Measurements from ENCODE around the gene SMIM30. TPM values are rescaled to one million over a fixed set of nuclear protein-coding genes. Genes with fewer than 3 reads are reported as not detected.
A peak's percentile ranks its signal among the peaks of the same experiment; 100 is the strongest.

Gene SMIM30
- total and polyA plus RNA-seq, 10 donors = 29.1 to 98.7 (median 64.7) TPM

DNA sequence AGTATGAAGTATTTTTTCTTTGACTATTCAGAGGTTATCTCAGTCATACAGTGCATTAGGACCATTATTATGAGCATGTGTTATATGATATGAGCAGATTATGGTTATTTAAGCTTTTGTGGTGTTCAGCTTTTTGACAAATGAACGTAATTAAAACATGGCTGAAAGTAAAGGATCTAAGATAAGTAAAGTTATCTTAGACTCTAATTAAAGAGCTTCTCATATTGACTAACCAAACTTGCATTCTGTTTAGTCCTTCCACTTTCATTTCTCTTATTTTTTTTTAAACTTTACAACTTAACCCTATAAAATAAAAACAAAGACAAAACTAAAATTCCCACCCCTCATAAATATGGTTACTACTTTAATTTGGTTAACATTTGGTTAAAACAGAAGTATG is 24.8 kb downstream of the SMIM30 start:
- no peak overlapping the region for H3K27ac ChIP-seq
- WGBS, 5 donors = 68 to 76% (median 70%) methylated on average over 1 of the region's 1 CpG
- no peaks in the 10 kb centered on the region for H3K27me3 ChIP-seq (replicated peaks in 1 of 7)
- no peak for TF ChIP-seq POLR2A (IDR thresholded peaks at IDR 0.05)
- TF ChIP-seq POLR2AphosphoS5 (IDR thresholded peaks at IDR 0.05) = no peak
- TF ChIP-seq, protein P1, sequence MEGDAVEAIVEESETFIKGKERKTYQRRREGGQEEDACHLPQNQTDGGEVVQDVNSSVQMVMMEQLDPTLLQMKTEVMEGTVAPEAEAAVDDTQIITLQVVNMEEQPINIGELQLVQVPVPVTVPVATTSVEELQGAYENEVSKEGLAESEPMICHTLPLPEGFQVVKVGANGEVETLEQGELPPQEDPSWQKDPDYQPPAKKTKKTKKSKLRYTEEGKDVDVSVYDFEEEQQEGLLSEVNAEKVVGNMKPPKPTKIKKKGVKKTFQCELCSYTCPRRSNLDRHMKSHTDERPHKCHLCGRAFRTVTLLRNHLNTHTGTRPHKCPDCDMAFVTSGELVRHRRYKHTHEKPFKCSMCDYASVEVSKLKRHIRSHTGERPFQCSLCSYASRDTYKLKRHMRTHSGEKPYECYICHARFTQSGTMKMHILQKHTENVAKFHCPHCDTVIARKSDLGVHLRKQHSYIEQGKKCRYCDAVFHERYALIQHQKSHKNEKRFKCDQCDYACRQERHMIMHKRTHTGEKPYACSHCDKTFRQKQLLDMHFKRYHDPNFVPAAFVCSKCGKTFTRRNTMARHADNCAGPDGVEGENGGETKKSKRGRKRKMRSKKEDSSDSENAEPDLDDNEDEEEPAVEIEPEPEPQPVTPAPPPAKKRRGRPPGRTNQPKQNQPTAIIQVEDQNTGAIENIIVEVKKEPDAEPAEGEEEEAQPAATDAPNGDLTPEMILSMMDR (IDR thresholded peaks at IDR 0.05 in 8 of 11, conservative IDR thresholded peaks at IDR 0.05 in 3 of 11) = no peak
- H3K4me1 ChIP-seq = no peaks in the 10 kb centered on the region
- no peak for DNase-seq
- H3K4me3 ChIP-seq = no peak overlapping the region
- intact Hi-C loops (cut with DNase I; ENCODE audit: low total_unique reads) = no loop called here
- no peaks in the 10 kb centered on the region for H3K36me3 ChIP-seq
- no peaks in the 10 kb centered on the region for H3K9me3 ChIP-seq

DNA sequence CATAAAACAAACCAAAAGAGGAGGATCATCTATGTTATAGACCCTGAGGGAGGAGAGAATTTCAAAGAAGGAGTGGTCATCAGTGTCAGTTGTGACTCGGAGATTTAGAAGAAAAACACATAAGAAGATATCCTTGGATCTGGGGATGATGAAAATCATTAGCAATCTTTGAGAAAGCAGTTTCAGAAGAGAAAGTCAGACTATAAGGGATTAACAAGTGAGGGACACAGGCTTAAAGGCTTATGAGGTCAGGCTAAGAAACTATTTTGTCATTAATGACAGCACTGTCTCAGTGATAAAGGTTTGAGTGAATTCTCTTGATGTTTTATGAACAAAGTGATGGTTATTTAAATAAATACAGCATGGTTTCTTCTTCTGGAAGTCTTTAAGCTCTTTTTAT is 25.6 kb downstream of the SMIM30 start:
- Histone ChIP-seq H3K9me3 (no peaks in the 10 kb centered on the region), H3K27ac (no peak overlapping the region), H3K36me3 (no peaks in the 10 kb centered on the region), H3K4me1 (no peaks in the 10 kb centered on the region), H3K4me3 (no peak overlapping the region), H3K27me3 (replicated peaks in 1 of 7) (peaks cover 0 to 6% (median 0%) of the 10 kb centered on the region in 7 donors)
- no peak for DNase-seq
- TF ChIP-seq, protein P1 (IDR thresholded peaks at IDR 0.05 in 8 of 11, conservative IDR thresholded peaks at IDR 0.05 in 3 of 11) = no peak
- TF ChIP-seq POLR2A (IDR thresholded peaks at IDR 0.05) (no peak), POLR2AphosphoS5 (IDR thresholded peaks at IDR 0.05) (no peak)
- intact Hi-C loops (cut with DNase I; ENCODE audit: low total_unique reads) = no loop called here
- 70 to 90% (median 86%) methylated on average over 1 of the region's 1 CpG for WGBS, 5 donors

DNA sequence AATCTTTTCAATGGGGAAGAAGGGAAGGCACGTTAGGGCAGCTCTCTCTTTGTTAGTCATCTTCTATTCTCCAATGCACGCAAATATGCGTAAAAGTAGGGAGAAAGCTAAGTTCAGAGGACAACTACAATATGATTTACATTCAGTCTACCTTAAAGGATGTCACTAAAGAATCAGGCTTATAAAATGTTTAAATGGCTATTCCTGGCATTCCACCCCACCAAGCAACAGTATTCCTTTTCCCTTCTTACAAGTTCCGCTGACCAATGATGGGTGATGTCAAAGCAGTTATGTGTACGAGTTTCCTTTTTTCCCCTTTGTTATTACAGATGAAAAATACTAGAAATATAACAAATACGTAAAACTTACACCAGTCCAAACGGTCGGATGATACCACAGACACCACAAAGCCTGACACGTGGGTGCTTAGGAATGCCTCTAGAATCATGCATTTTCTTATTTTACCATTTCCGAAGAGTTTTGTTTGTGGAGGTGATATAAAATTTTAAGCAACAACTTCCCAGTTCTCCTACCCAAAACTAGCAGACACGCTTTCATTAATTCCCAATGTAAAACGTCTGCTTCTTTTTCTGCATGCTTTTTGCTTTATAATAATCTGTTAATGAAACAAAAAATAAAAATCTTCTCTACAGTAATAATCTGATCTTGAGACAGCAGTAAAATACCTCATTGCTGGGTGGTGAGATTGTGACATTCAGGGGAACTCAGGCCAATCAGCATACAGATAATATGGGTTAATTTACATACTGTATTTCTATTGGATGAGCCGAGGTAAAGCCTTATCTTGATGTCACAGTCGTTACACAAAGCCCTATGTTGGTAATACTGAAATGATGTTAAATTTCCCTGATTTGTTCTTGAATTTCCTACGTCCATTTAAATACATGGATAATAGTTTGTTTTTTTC is 31.0 kb downstream of the SMIM30 start:
- peak overlapping the region in 7 of 8 donors; percentile 4 to 81 (median 68) for H3K27ac ChIP-seq
- no peak for DNase-seq

More for the DNA sequence above, 31.0 kb downstream of the SMIM30 start:
- intact Hi-C loops (cut with DNase I; ENCODE audit: low total_unique reads) = no loop called here
- Histone ChIP-seq H3K27me3 (replicated peaks in 1 of 7) (peaks cover 0 to 54% (median 5%) of the 10 kb centered on the region in 7 donors), H3K4me1 (peaks cover 0 to 16% (median 9%) of the 10 kb centered on the region in 6 donors), H3K36me3 (no peaks in the 10 kb centered on the region), H3K9me3 (no peaks in the 10 kb centered on the region), H3K4me3 (peak overlapping the region in 6 of 8 donors; percentile 18 to 69 (median 38))
- WGBS, 5 donors = 42 to 57% (median 50%) methylated on average over 15 of the region's 15 CpGs
- TF ChIP-seq POLR2A (IDR thresholded peaks at IDR 0.05) (no peak), POLR2AphosphoS5 (IDR thresholded peaks at IDR 0.05) (no peak)
- TF ChIP-seq, protein P1 (IDR thresholded peaks at IDR 0.05 in 8 of 11, conservative IDR thresholded peaks at IDR 0.05 in 3 of 11) = no peak

Measured in spleen (tissue), 11 donors.